ENCODE data around the gene GK. TPM values are rescaled to one million over a fixed set of nuclear protein-coding genes. Genes with fewer than 3 reads are reported as not detected.

The GK gene
- total and polyA plus RNA-seq, 9 of the 15 experiments (the other 6 are each of a cell fraction or from before 2014, with no cell fraction given), result 8.0 to 15.7 (median 12.4) TPM

GRCh38 chrX:30693999-30694650 is 40.9 kb downstream of the GK start:
- Histone ChIP-seq H3K27me3 (ENCODE audit: control insufficient read depth in 2 of 2, insufficient read depth in 2 of 2, low read length in 2 of 2) (no peaks in the 10 kb centered on the region), H3K9me1 (ENCODE audit: control insufficient read depth, insufficient read depth, low read length) (no peaks in the 10 kb centered on the region), H3K4me1 (replicated peaks in 1 of 2; ENCODE audit: control insufficient read depth in 2 of 2, insufficient read depth in 2 of 2, low read length in 2 of 2) (no peaks in the 10 kb centered on the region), H2AFZ (ENCODE audit: low read depth, low read length) (no peak overlapping the region), H3K27ac (ENCODE audit: extremely low read depth, low read depth, low read length) (no peak overlapping the region), H4K20me1 (replicated peaks; ENCODE audit: control insufficient read depth, insufficient read depth, low read length) (no peaks in the 10 kb centered on the region), H3K79me2 (ENCODE audit: control insufficient read depth, insufficient read depth, low read length) (no peaks in the 10 kb centered on the region), H3K4me3 (no peak overlapping the region), H3K36me3 (ENCODE audit: control insufficient read depth, insufficient read depth, low read length) (peaks cover 7% of the 10 kb centered on the region; the same call in 2 of the 3 replicates), H3K9me3 (replicated peaks; ENCODE audit: control insufficient read depth, insufficient read depth, low read depth, low read length) (no peaks in the 10 kb centered on the region), H3K9ac (ENCODE audit: insufficient read depth in 1 of 2, low read depth in 2 of 2, low read length in 2 of 2) (no peak overlapping the region), H3K4me2 (ENCODE audit: insufficient read depth, low read length) (no peak overlapping the region)
- WGBS (ENCODE audit: insufficient coverage, low coverage, missing lambda C conversion rate), result 55% methylated on average over 3 of the region's 4 CpGs
- TF ChIP-seq, protein P1, sequence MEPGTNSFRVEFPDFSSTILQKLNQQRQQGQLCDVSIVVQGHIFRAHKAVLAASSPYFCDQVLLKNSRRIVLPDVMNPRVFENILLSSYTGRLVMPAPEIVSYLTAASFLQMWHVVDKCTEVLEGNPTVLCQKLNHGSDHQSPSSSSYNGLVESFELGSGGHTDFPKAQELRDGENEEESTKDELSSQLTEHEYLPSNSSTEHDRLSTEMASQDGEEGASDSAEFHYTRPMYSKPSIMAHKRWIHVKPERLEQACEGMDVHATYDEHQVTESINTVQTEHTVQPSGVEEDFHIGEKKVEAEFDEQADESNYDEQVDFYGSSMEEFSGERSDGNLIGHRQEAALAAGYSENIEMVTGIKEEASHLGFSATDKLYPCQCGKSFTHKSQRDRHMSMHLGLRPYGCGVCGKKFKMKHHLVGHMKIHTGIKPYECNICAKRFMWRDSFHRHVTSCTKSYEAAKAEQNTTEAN (CRISPR knock-in tag; IDR thresholded peaks at IDR 0.05), result no peak
- TF ChIP-seq ZNF133 (CRISPR knock-in tag; IDR thresholded peaks at IDR 0.05) (no peak), IRF2 (CRISPR knock-in tag; IDR thresholded peaks at IDR 0.05) (no peak), MEF2A (IDR thresholded peaks at IDR 0.05; ENCODE audit: control insufficient read depth, low read depth, low read length) (no peak), PHB2 (IDR thresholded peaks at IDR 0.05; ENCODE audit: low read depth) (no peak), RFX5 (IDR thresholded peaks at IDR 0.05; ENCODE audit: low read depth, low read length) (no peak), CREB1 (IDR thresholded peaks at IDR 0.05) (no peak), CREB1 (CRISPR knock-in tag; IDR thresholded peaks at IDR 0.05) (no peak), CBX3 (IDR thresholded peaks at IDR 0.05; ENCODE audit: borderline replicate concordance in 1 of 2, low read length in 2 of 2) (no peak), YY1 (IDR thresholded peaks at IDR 0.05; ENCODE audit: borderline replicate concordance in 1 of 3, control insufficient read depth in 1 of 3, extremely low read depth in 1 of 3, insufficient read depth in 3 of 3, insufficient read length in 1 of 3, insufficient replicate concordance in 2 of 3, low read depth in 1 of 3, low read length in 2 of 3) (no peak), ZBTB8A (IDR thresholded peaks at IDR 0.05; ENCODE audit: partially characterized antibody) (no peak), ZNF140 (CRISPR knock-in tag; IDR thresholded peaks at IDR 0.05) (no peak), NFXL1 (CRISPR knock-in tag; IDR thresholded peaks at IDR 0.05) (no peak), POLR2G (IDR thresholded peaks at IDR 0.05; ENCODE audit: low read depth, low read length) (no peak), TARDBP (IDR thresholded peaks at IDR 0.05) (no peak), BDP1 (IDR thresholded peaks at IDR 0.05; ENCODE audit: insufficient read depth, insufficient read length) (no peak), ZBTB17 (CRISPR knock-in tag; IDR thresholded peaks at IDR 0.05) (no peak)
- TF ChIP-seq, protein P2, sequence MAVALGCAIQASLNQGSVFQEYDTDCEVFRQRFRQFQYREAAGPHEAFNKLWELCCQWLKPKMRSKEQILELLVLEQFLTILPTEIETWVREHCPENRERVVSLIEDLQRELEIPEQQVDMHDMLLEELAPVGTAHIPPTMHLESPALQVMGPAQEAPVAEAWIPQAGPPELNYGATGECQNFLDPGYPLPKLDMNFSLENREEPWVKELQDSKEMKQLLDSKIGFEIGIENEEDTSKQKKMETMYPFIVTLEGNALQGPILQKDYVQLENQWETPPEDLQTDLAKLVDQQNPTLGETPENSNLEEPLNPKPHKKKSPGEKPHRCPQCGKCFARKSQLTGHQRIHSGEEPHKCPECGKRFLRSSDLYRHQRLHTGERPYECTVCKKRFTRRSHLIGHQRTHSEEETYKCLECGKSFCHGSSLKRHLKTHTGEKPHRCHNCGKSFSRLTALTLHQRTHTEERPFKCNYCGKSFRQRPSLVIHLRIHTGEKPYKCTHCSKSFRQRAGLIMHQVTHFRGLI (CRISPR knock-in tag; IDR thresholded peaks at IDR 0.05), result no peak
- intact Hi-C loops (cut with micrococcal nuclease) (no loop called here), in situ Hi-C loops (cut with MboI) (no loop called here)
- DNase-seq (ENCODE audit: extremely low read depth in 1 of 4, low spot score in 3 of 4) (no peak), ATAC-seq (no peak), FAIRE-seq (no peak)
- no TSS peak for BruUV-seq (replicated peaks)
- POLR2A ChIA-PET, result no interaction called here
- CTCF ChIA-PET (ENCODE audit: low intra/inter-chr PET ratio), result no interaction called here

All from K562 (cell line).